ENCODE measurements around the gene NAGLU. TPM values are rescaled to one million over a fixed set of nuclear protein-coding genes. Genes with fewer than 3 reads are reported as not detected.

NAGLU gene
- total RNA-seq, 2 donors from 2014 or later = 27.8 to 38.6 TPM

DNA sequence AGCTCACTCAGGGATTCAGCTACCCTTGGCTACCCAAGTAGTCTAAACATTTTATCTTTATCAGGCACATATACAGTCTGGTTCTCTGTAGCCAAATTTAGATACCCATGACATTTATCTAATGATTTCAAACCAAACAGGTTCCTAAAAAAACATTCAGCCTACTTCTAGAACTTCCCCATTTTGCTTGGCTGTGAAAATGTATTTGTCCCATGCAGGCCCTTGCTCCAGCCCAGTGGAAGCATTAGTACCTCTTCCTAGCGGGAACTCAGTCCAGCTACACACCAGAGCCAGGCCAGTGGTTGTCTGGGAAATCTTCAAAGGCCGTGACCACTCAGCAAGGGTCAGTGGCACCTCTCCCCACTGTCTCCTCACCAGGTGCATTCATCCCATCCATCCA lies 26.2 kb upstream of the NAGLU start:
- TF ChIP-seq, protein P1, sequence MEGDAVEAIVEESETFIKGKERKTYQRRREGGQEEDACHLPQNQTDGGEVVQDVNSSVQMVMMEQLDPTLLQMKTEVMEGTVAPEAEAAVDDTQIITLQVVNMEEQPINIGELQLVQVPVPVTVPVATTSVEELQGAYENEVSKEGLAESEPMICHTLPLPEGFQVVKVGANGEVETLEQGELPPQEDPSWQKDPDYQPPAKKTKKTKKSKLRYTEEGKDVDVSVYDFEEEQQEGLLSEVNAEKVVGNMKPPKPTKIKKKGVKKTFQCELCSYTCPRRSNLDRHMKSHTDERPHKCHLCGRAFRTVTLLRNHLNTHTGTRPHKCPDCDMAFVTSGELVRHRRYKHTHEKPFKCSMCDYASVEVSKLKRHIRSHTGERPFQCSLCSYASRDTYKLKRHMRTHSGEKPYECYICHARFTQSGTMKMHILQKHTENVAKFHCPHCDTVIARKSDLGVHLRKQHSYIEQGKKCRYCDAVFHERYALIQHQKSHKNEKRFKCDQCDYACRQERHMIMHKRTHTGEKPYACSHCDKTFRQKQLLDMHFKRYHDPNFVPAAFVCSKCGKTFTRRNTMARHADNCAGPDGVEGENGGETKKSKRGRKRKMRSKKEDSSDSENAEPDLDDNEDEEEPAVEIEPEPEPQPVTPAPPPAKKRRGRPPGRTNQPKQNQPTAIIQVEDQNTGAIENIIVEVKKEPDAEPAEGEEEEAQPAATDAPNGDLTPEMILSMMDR (IDR thresholded peaks at IDR 0.05) = no peak
- H3K9me3 ChIP-seq = no peaks in the 10 kb centered on the region
- H3K4me3 ChIP-seq = no peak overlapping the region
- intact Hi-C loops (cut with DNase I) = no loop called here
- no peak overlapping the region for H3K9ac ChIP-seq (ENCODE audit: low read depth in 2 of 2, low read length in 2 of 2)
- H3K4me1 ChIP-seq = no peaks in the 10 kb centered on the region
- H3K36me3 ChIP-seq = peaks cover 6% of the 10 kb centered on the region
- H3K27me3 ChIP-seq = no peaks in the 10 kb centered on the region
- H3K27ac ChIP-seq = no peak overlapping the region
- DNase-seq = no peak

- Histone ChIP-seq H3K4me3 (no peak overlapping the region), H3K9me3 (no peaks in the 10 kb centered on the region), H3K27ac (no peak overlapping the region), H3K27me3 (no peaks in the 10 kb centered on the region), H3K4me1 (peaks cover under 1% of the 10 kb centered on the region), H3K9ac (ENCODE audit: low read depth in 2 of 2, low read length in 2 of 2) (peak overlapping the region in 1 of 2 donors; percentile 13), H3K36me3 (peaks cover 6% of the 10 kb centered on the region)
- DNase-seq = no peak
- TF ChIP-seq, protein P1 (IDR thresholded peaks at IDR 0.05) = no peak
- intact Hi-C loops (cut with DNase I) = no loop called here
Observed at GRCh38 chr17:42512246-42512645, 23.8 kb upstream of the NAGLU start.

GRCh38 chr17:42512733-42513251 lies 23.2 kb upstream of the NAGLU start:
- Histone ChIP-seq H3K4me1 (peaks cover 5% of the 10 kb centered on the region), H3K36me3 (peaks cover under 1% of the 10 kb centered on the region)

GRCh38 chr17:42513686-42514085 lies 22.4 kb upstream of the NAGLU start:
- intact Hi-C loops (cut with DNase I) = no loop called here
- TF ChIP-seq, protein P1 (IDR thresholded peaks at IDR 0.05) = no peak
- Histone ChIP-seq H3K4me1 (peaks cover 13% of the 10 kb centered on the region), H3K36me3 (no peaks in the 10 kb centered on the region), H3K9me3 (no peaks in the 10 kb centered on the region), H3K27me3 (no peaks in the 10 kb centered on the region), H3K27ac (no peak overlapping the region), H3K9ac (ENCODE audit: low read depth in 2 of 2, low read length in 2 of 2) (peak overlapping the region in 1 of 2 donors; percentile 28), H3K4me3 (no peak overlapping the region)
- no peak for DNase-seq

More at GRCh38 chr17:42512733-42513251, 23.2 kb upstream of the NAGLU start:
- H3K9me3 ChIP-seq = no peaks in the 10 kb centered on the region
- no peak overlapping the region for H3K9ac ChIP-seq (ENCODE audit: low read depth in 2 of 2, low read length in 2 of 2)
- intact Hi-C loops (cut with DNase I) = no loop called here
- TF ChIP-seq, protein P1 (IDR thresholded peaks at IDR 0.05) = no peak
- H3K4me3 ChIP-seq = no peak overlapping the region
- H3K27me3 ChIP-seq = no peaks in the 10 kb centered on the region
- no peak overlapping the region for H3K27ac ChIP-seq
- no peak for DNase-seq

- TF ChIP-seq, protein P1 (IDR thresholded peaks at IDR 0.05) = no peak
- H3K9me3 ChIP-seq = no peaks in the 10 kb centered on the region
- H3K27me3 ChIP-seq = no peaks in the 10 kb centered on the region
- no peak for DNase-seq
- peaks cover 17% of the 10 kb centered on the region for H3K4me1 ChIP-seq
- H3K9ac ChIP-seq (ENCODE audit: low read depth in 2 of 2, low read length in 2 of 2) = no peak overlapping the region
- H3K27ac ChIP-seq = no peak overlapping the region
- no peak overlapping the region for H3K4me3 ChIP-seq
- intact Hi-C loops (cut with DNase I) = no loop called here
- no peaks in the 10 kb centered on the region for H3K36me3 ChIP-seq
Observed at GRCh38 chr17:42514279-42514678, 21.8 kb upstream of the NAGLU start.

Data from colonic mucosa (tissue), 4 donors.